Nephron (organoid): ENCODE results near the gene SHB.

Source experiments
- H3K27ac Mint-ChIP-seq, 3 experiments: 2 replicates each; pipeline ENCODE4 v1.8.0; 2020; ENCODE audit warnings: mixed read lengths in 3 of 3, mild to moderate bottlenecking in 2 of 3, moderate library complexity in 1 of 3
- H3K27me3 Mint-ChIP-seq: 2 replicates; pipeline ENCODE4 v1.8.0; 2021; ENCODE audit warnings: low read depth, mild to moderate bottlenecking, moderate library complexity, mixed read lengths
- H3K36me3 Mint-ChIP-seq: 2 replicates; pipeline ENCODE4 v1.8.0; 2020; ENCODE audit warnings: low read depth, mixed read lengths
- H3K4me1 Mint-ChIP-seq: 2 replicates; pipeline ENCODE4 v1.8.0; 2020; ENCODE audit warnings: mixed read lengths
- H3K4me3 Mint-ChIP-seq, 3 experiments: 2 replicates each; pipeline ENCODE4 v1.8.0; 2020; ENCODE audit warnings: mild to moderate bottlenecking in 3 of 3, mixed read lengths in 3 of 3, moderate library complexity in 2 of 3
- H3K9me3 Mint-ChIP-seq: 2 replicates; pipeline ENCODE4 v1.8.0; 2020; ENCODE audit warnings: mixed read lengths
- CTCF ChIP-seq, 3 experiments: fragments of 200-600 bp; sonication (generic); IDR thresholded peaks; one replicate each; pipeline ENCODE4 v1.5.0; 2021; ENCODE audit warnings: antibody characterized with exemption in 3 of 3; ENCODE audit not compliant: unreplicated experiment in 3 of 3

Gene SHB

GRCh38 chr9:38023661-38024035 is 45.4 kb downstream of the SHB start:
- Mint-ChIP-seq H3K27ac (peak overlapping the region; percentile 81 to 92 (median 91)), H3K36me3 (no peaks in the 10 kb centered on the region), H3K9me3 (no peaks in the 10 kb centered on the region), H3K4me3 (peak overlapping the region in 1 of 3 experiments; percentile 41), H3K27me3 (no peaks in the 10 kb centered on the region), H3K4me1 (peaks cover 88% of the 10 kb centered on the region)
- no peak for TF ChIP-seq CTCF (IDR thresholded peaks at IDR 0.05; ENCODE audit: unreplicated experiment in 3 of 3)

GRCh38 chr9:38022995-38023394 is 46.0 kb downstream of the SHB start:
- H3K27ac Mint-ChIP-seq: peak overlapping the region; percentile 81 to 92 (median 91)

GRCh38 chr9:38022203-38022895 is 46.7 kb downstream of the SHB start:
- H3K36me3 Mint-ChIP-seq: no peaks in the 10 kb centered on the region
- H3K27me3 Mint-ChIP-seq: no peaks in the 10 kb centered on the region
- no peak for TF ChIP-seq CTCF (IDR thresholded peaks at IDR 0.05; ENCODE audit: unreplicated experiment in 3 of 3)
- no peaks in the 10 kb centered on the region for H3K9me3 Mint-ChIP-seq
- peaks cover 93% of the 10 kb centered on the region for H3K4me1 Mint-ChIP-seq
- no peak overlapping the region for H3K4me3 Mint-ChIP-seq
- H3K27ac Mint-ChIP-seq: peak overlapping the region; percentile 81 to 92 (median 91)

More at GRCh38 chr9:38022995-38023394, 46.0 kb downstream of the SHB start:
- H3K4me3 Mint-ChIP-seq: peak overlapping the region; percentile 40 to 49 (median 41)
- H3K4me1 Mint-ChIP-seq: peaks cover 89% of the 10 kb centered on the region
- H3K27me3 Mint-ChIP-seq: no peaks in the 10 kb centered on the region
- no peaks in the 10 kb centered on the region for H3K9me3 Mint-ChIP-seq
- H3K36me3 Mint-ChIP-seq: no peaks in the 10 kb centered on the region
- no peak for TF ChIP-seq CTCF (IDR thresholded peaks at IDR 0.05; ENCODE audit: unreplicated experiment in 3 of 3)

- Mint-ChIP-seq H3K27ac (peak overlapping the region; percentile 52 to 88 (median 80)), H3K27me3 (no peaks in the 10 kb centered on the region), H3K36me3 (peaks cover 5% of the 10 kb centered on the region), H3K4me3 (no peak overlapping the region), H3K4me1 (peaks cover 93% of the 10 kb centered on the region), H3K9me3 (no peaks in the 10 kb centered on the region)
- no peak for TF ChIP-seq CTCF (IDR thresholded peaks at IDR 0.05; ENCODE audit: unreplicated experiment in 3 of 3)
Measured at GRCh38 chr9:38020151-38021076, 48.6 kb downstream of the SHB start.

GRCh38 chr9:38019731-38020130 is 49.3 kb downstream of the SHB start:
- Mint-ChIP-seq H3K4me3 (no peak overlapping the region), H3K9me3 (no peaks in the 10 kb centered on the region), H3K36me3 (peaks cover 8% of the 10 kb centered on the region), H3K4me1 (peaks cover 93% of the 10 kb centered on the region), H3K27me3 (no peaks in the 10 kb centered on the region), H3K27ac (peak overlapping the region; percentile 52 to 88 (median 80))
- no peak for TF ChIP-seq CTCF (IDR thresholded peaks at IDR 0.05; ENCODE audit: unreplicated experiment in 3 of 3)
